H9 (cell line): ENCODE data around the gene FPGS. TPM values are rescaled to one million over a fixed set of nuclear protein-coding genes. Genes with fewer than 3 reads are reported as not detected.

ENCODE experiments used
- DNase-seq: peaks from one replicate; pipeline ENCODE4 v3.0.0-alpha.2; 2017
- H2AFZ ChIP-seq: one replicate; pipeline ENCODE4 v1.6.1; 2013; ENCODE audit warnings: mild to moderate bottlenecking, low read length, control low read depth, moderate library complexity
- H2AK5ac ChIP-seq: 2 replicates; pipeline ENCODE4 v1.6.1; 2013; ENCODE audit warnings: low read length, control low read depth, mixed read lengths; ENCODE audit not compliant: insufficient read length
- H2BK120ac ChIP-seq: one replicate; pipeline ENCODE4 v1.6.1; 2013; ENCODE audit warnings: low read depth, mild to moderate bottlenecking, low read length, control low read depth, inconsistent platforms; ENCODE audit not compliant: poor library complexity, severe bottlenecking
- H2BK12ac ChIP-seq: 2 replicates; pipeline ENCODE4 v1.6.1; 2013; ENCODE audit warnings: low read length, control low read depth, mixed read lengths, low read depth; ENCODE audit not compliant: insufficient read length
- H2BK15ac ChIP-seq: 2 replicates; pipeline ENCODE4 v1.6.1; 2013; ENCODE audit warnings: low read depth, low read length, control low read depth
- H2BK20ac ChIP-seq: one replicate; pipeline ENCODE4 v1.6.1; 2013; ENCODE audit warnings: low read depth, mild to moderate bottlenecking, low read length, control low read depth, inconsistent platforms; ENCODE audit not compliant: poor library complexity, severe bottlenecking
- H2BK5ac ChIP-seq: 2 replicates; pipeline ENCODE4 v1.6.1; 2013; ENCODE audit warnings: low read length, control low read depth, mixed read lengths; ENCODE audit not compliant: insufficient read length
- H3K14ac ChIP-seq: 2 replicates; pipeline ENCODE4 v1.6.1; 2013; ENCODE audit warnings: low read length, control low read depth; ENCODE audit not compliant: insufficient read depth
- H3K18ac ChIP-seq: 2 replicates; pipeline ENCODE4 v1.6.1; 2013; ENCODE audit warnings: low read depth, mild to moderate bottlenecking, mixed read lengths, low read length, control low read depth; ENCODE audit not compliant: insufficient read length
- H3K23ac ChIP-seq: 2 replicates; pipeline ENCODE4 v1.6.1; 2013; ENCODE audit warnings: low read length, control low read depth, mixed read lengths, low read depth; ENCODE audit not compliant: insufficient read length
- H3K23me2 ChIP-seq: 2 replicates; pipeline ENCODE4 v1.6.1; 2013; ENCODE audit warnings: low read depth, mild to moderate bottlenecking, mixed read lengths, low read length, control low read depth; ENCODE audit not compliant: insufficient read length, poor library complexity, severe bottlenecking
- H3K27ac ChIP-seq: 2 replicates; pipeline ENCODE4 v1.5.1; 2013; ENCODE audit warnings: low read length, control low read depth, mixed read lengths, low read depth; ENCODE audit not compliant: insufficient read length
- H3K27me3 ChIP-seq: 2 replicates; pipeline ENCODE4 v1.6.1; 2013; ENCODE audit warnings: low read length, control low read depth, inconsistent platforms; ENCODE audit not compliant: insufficient read depth
- H3K4ac ChIP-seq: 2 replicates; pipeline ENCODE4 v1.6.1; 2013; ENCODE audit warnings: low read depth, mild to moderate bottlenecking, control low read depth, inconsistent platforms, low read length, moderate library complexity
- H3K4me1 ChIP-seq: 2 replicates; pipeline ENCODE4 v1.6.1; 2013; ENCODE audit warnings: low read length, control low read depth, inconsistent platforms; ENCODE audit not compliant: insufficient read depth
- H3K4me2 ChIP-seq: 2 replicates; pipeline ENCODE4 v1.6.1; 2013; ENCODE audit warnings: low read length, control low read depth, mixed read lengths; ENCODE audit not compliant: insufficient read length, insufficient read depth
- H3K56ac ChIP-seq: 2 replicates; pipeline ENCODE4 v1.6.1; 2013; ENCODE audit warnings: low read depth, mild to moderate bottlenecking, mixed read lengths, low read length, control low read depth; ENCODE audit not compliant: insufficient read length
- H3K79me1 ChIP-seq: 2 replicates; pipeline ENCODE4 v1.6.1; 2013; ENCODE audit warnings: low read depth, mild to moderate bottlenecking, moderate library complexity, low read length, control low read depth, inconsistent platforms; ENCODE audit not compliant: insufficient read depth, poor library complexity, severe bottlenecking
- H3K79me2 ChIP-seq: 2 replicates; pipeline ENCODE4 v1.6.1; 2013; ENCODE audit warnings: low read length, control low read depth, inconsistent platforms; ENCODE audit not compliant: insufficient read depth
- H3K9ac ChIP-seq: 2 replicates; pipeline ENCODE4 v1.6.1; 2013; ENCODE audit warnings: low read length, control low read depth, mixed read lengths; ENCODE audit not compliant: insufficient read length; ENCODE audit errors: extremely low read depth
- H3K9me3 ChIP-seq: one replicate; pipeline ENCODE4 v1.6.1; 2013; ENCODE audit warnings: low read depth, low read length, inconsistent platforms; ENCODE audit not compliant: control insufficient read depth
- H3T11ph ChIP-seq: one replicate; pipeline ENCODE4 v1.6.1; 2013; ENCODE audit warnings: mild to moderate bottlenecking, low read length, control low read depth, inconsistent platforms
- H4K20me1 ChIP-seq: one replicate; pipeline ENCODE4 v1.6.1; 2013; ENCODE audit not compliant: control insufficient read depth, insufficient read length, insufficient read depth
- H4K5ac ChIP-seq: 2 replicates; pipeline ENCODE4 v1.6.1; 2013; ENCODE audit warnings: low read depth, mild to moderate bottlenecking, mixed read lengths, low read length, control low read depth; ENCODE audit not compliant: insufficient read length
- H4K8ac ChIP-seq: replicated peaks from 2 replicates; pipeline ENCODE4 v1.6.1; 2013; ENCODE audit warnings: low read length, control low read depth, mixed read lengths, low read depth; ENCODE audit not compliant: insufficient read length
- H4K91ac ChIP-seq: 2 replicates; pipeline ENCODE4 v1.6.1; 2013; ENCODE audit warnings: low read depth, mild to moderate bottlenecking, moderate library complexity, mixed read lengths, low read length, control low read depth; ENCODE audit not compliant: insufficient read length
- H3K27ac Mint-ChIP-seq, 3 experiments: 2 replicates in 2 of 3; 3 replicates in 1 of 3; pipeline ENCODE4 v1.8.0; 2020 to 2021; ENCODE audit warnings: mixed read lengths in 3 of 3, mild to moderate bottlenecking in 1 of 3, moderate library complexity in 1 of 3
- H3K27me3 Mint-ChIP-seq: 2 replicates; pipeline ENCODE4 v1.8.0; 2021; ENCODE audit warnings: low read depth, mild to moderate bottlenecking, moderate library complexity, mixed read lengths
- H3K36me3 Mint-ChIP-seq, 3 experiments: 2 replicates in 2 of 3; 3 replicates in 1 of 3; pipeline ENCODE4 v1.8.0; 2020 to 2021; ENCODE audit warnings: low read depth in 3 of 3, mixed read lengths in 3 of 3; ENCODE audit not compliant: insufficient read depth in 1 of 3
- H3K4me1 Mint-ChIP-seq, 2 experiments: 2 replicates each; pipeline ENCODE4 v1.8.0; 2020; ENCODE audit warnings: mixed read lengths in 2 of 2
- H3K4me3 Mint-ChIP-seq, 2 experiments: 2 replicates in 1 of 2; 3 replicates in 1 of 2; pipeline ENCODE4 v1.8.0; 2020 to 2021; ENCODE audit warnings: mild to moderate bottlenecking in 2 of 2, mixed read lengths in 2 of 2, moderate library complexity in 1 of 2
- H3K9me3 Mint-ChIP-seq, 2 experiments: 2 replicates in 1 of 2; 3 replicates in 1 of 2; pipeline ENCODE4 v1.8.0; 2020; ENCODE audit warnings: mild to moderate bottlenecking in 2 of 2, mixed read lengths in 2 of 2, moderate library complexity in 1 of 2
- WGBS: extraction: QIAGEN DNeasy Blood & Tissue Kit; methylation state at CpG from one replicate; pipeline ENCODE4 v1.1.7; 2013; ENCODE audit warnings: missing lambda C conversion rate, low lambda C conversion rate, mixed read lengths; ENCODE audit not compliant: insufficient read length; ENCODE audit errors: extremely low coverage; 5-methylcytosine and 5-hydroxymethylcytosine counted together
- total RNA-seq: library from RNA; stranded (reverse); gene quantifications from 2 replicates; pipeline ENCODE4 v1.2.1, GENCODE V29; 2021
- TF ChIP-seq, protein P1 (sequence below): fragments of 200-600 bp; sonication (generic); conservative IDR thresholded peaks from 3 replicates; pipeline ENCODE4 v1.8.0; 2021; ENCODE audit warnings: antibody characterized with exemption, mild to moderate bottlenecking

The FPGS gene
- total RNA-seq, 1 experiment from 2014 or later, result 68.4 TPM

- H3K4me1 ChIP-seq, result peaks cover 3% of the 10 kb centered on the region; the same call in 1 of the 2 replicates
- Mint-ChIP-seq H3K27me3 (peaks cover 50% of the 10 kb centered on the region), H3K4me3 (no peak overlapping the region; a peak in 1 of 5 replicates), H3K9me3 (no peaks in the 10 kb centered on the region), H3K4me1 (peaks cover 3 to 6% of the 10 kb centered on the region in 2 experiments; a peak in 2 of 4 replicates), H3K36me3 (peaks cover 0 to 12% (median 0%) of the 10 kb centered on the region in 3 experiments; a peak in 2 of 7 replicates), H3K27ac (no peak overlapping the region)
- no peaks in the 10 kb centered on the region for H3K79me1 ChIP-seq
- H3K9me3 ChIP-seq, result no peaks in the 10 kb centered on the region
- H4K8ac ChIP-seq, result no peak overlapping the region
- no peak overlapping the region for H2BK12ac ChIP-seq
- peaks cover 6% of the 10 kb centered on the region for H3K23me2 ChIP-seq
- H3K23ac ChIP-seq, result no peak overlapping the region
- no peak overlapping the region for H3T11ph ChIP-seq
- no peak overlapping the region for H3K14ac ChIP-seq
- no peak overlapping the region for H3K4me2 ChIP-seq
- TF ChIP-seq, protein P1, sequence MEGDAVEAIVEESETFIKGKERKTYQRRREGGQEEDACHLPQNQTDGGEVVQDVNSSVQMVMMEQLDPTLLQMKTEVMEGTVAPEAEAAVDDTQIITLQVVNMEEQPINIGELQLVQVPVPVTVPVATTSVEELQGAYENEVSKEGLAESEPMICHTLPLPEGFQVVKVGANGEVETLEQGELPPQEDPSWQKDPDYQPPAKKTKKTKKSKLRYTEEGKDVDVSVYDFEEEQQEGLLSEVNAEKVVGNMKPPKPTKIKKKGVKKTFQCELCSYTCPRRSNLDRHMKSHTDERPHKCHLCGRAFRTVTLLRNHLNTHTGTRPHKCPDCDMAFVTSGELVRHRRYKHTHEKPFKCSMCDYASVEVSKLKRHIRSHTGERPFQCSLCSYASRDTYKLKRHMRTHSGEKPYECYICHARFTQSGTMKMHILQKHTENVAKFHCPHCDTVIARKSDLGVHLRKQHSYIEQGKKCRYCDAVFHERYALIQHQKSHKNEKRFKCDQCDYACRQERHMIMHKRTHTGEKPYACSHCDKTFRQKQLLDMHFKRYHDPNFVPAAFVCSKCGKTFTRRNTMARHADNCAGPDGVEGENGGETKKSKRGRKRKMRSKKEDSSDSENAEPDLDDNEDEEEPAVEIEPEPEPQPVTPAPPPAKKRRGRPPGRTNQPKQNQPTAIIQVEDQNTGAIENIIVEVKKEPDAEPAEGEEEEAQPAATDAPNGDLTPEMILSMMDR, result no peak
- DNase-seq, result no peak
- H4K91ac ChIP-seq, result no peak overlapping the region
- no peak overlapping the region for H2BK120ac ChIP-seq
- no peaks in the 10 kb centered on the region; the same call in 1 of the 2 replicates for H3K27me3 ChIP-seq
- no peaks in the 10 kb centered on the region for H3K79me2 ChIP-seq
- H2BK20ac ChIP-seq, result no peak overlapping the region
- no peak overlapping the region for H3K18ac ChIP-seq
- H3K4ac ChIP-seq, result no peak overlapping the region
- H2AK5ac ChIP-seq, result no peak overlapping the region
- H3K27ac ChIP-seq, result no peak overlapping the region
- no peak overlapping the region for H2BK5ac ChIP-seq
- no peaks in the 10 kb centered on the region for H4K20me1 ChIP-seq
- no peak overlapping the region for H3K9ac ChIP-seq
- no peak overlapping the region for H4K5ac ChIP-seq
- no peak overlapping the region for H2AFZ ChIP-seq
- no CpG with 5 or more reads among the region's 8 CpGs for WGBS
- no peak overlapping the region for H2BK15ac ChIP-seq
- H3K56ac ChIP-seq, result no peak overlapping the region
Observed at GRCh38 chr9:127753622-127754021, 49.1 kb upstream of the FPGS start.
